Adrenal gland (tissue), 12 donors: ENCODE results near the gene FPGS. TPM values are rescaled to one million over a fixed set of nuclear protein-coding genes. Genes with fewer than 3 reads are reported as not detected.

Source experiments
- DNase-seq, 7 donors: peaks; one replicate each; pipeline ENCODE4 v3.0.0-alpha.2; 2019 to 2020
- H3K27ac ChIP-seq, 5 donors: fragments of 200-600 bp; sonication (generic) in 4 of 5; 1 replicate in 3 of 5; 2 replicates in 2 of 5; pipeline versions ENCODE4 v1.5.1 to v1.8.0; 2016 to 2020; ENCODE audit warnings: mild to moderate bottlenecking in 1 of 5
- H3K27me3 ChIP-seq: fragments of 200-600 bp; 2 replicates; pipeline ENCODE4 v1.8.0; 2021
- H3K36me3 ChIP-seq, 2 donors: fragments of 200-600 bp; replicated peaks in 1 of 2; 1 replicate in 1 of 2; 2 replicates in 1 of 2; pipeline versions ENCODE4 v1.5.1 to v1.8.0; 2018 to 2022
- H3K4me1 ChIP-seq, 2 donors: fragments of 200-600 bp; replicated peaks in 1 of 2; 1 replicate in 1 of 2; 2 replicates in 1 of 2; pipeline versions ENCODE4 v1.5.1 to v1.8.0; 2018 to 2021
- H3K4me3 ChIP-seq, 4 donors: fragments of 200-600 bp; sonication (generic) in 3 of 4; one replicate each; pipeline ENCODE4 v1.5.1; 2016 to 2018
- H3K9me3 ChIP-seq, 3 donors: fragments of 200-600 bp; sonication (generic) in 1 of 3; replicated peaks in 1 of 3; 1 replicate in 2 of 3; 2 replicates in 1 of 3; pipeline versions ENCODE4 v1.5.1 to v1.8.0; 2016 to 2021
- CTCF ChIP-seq, 6 experiments: fragments of 450-650 bp in 4 of 6; fragments of 200-600 bp in 2 of 6; sonication (generic) in 1 of 6; IDR thresholded peaks; 1 replicate in 5 of 6; 2 replicates in 1 of 6; pipeline versions ENCODE4 v1.5.1 to v1.8.0; 2016 to 2021; ENCODE audit warnings: antibody characterized with exemption in 6 of 6, mild to moderate bottlenecking in 2 of 6, moderate library complexity in 1 of 6
- POLR2A ChIP-seq, 2 donors: fragments of 450-650 bp; IDR thresholded peaks; one replicate each; pipeline ENCODE4 v1.6.1; 2017; ENCODE audit warnings: antibody characterized with exemption in 2 of 2, mild to moderate bottlenecking in 2 of 2, moderate library complexity in 1 of 2
- WGBS, 4 donors: extraction: QIAGEN DNeasy Blood & Tissue Kit in 2 of 4; methylation state at CpG; one replicate each; pipeline versions ENCODE4 v1.1.5 to v1.1.7; 2013 to 2017; 5-methylcytosine and 5-hydroxymethylcytosine counted together
- intact Hi-C, 2 donors: fragments of 100-400 bp; cut with DNase I; formaldehyde crosslinking; loops; one replicate each; pipeline versions ENCODE4 v1.14.1 to v1.15.0; 2022 to 2023
- polyA plus RNA-seq, 3 donors: library from polyadenylated mRNA; stranded (reverse); fragments of 200-250 nt in 2 of 3; fragments of 350-450 nt in 1 of 3; fragmentation: Illumina TruSeq in 1 of 3; extraction: RNeasy Lipid Tissue Mini Kit (QIAGEN cat#74804) in 1 of 3; gene quantifications; one replicate each; pipeline ENCODE4 v1.2.3, GENCODE V29; 2013 to 2014
- total RNA-seq, 9 donors: library from RNA; depleted of rRNA in 4 of 9; stranded (reverse); fragments of >200 nt in 4 of 9; fragments of 120-200 nt in 1 of 9; fragmentation: NEBNext Ultra II Directional in 1 of 9; extraction: Animal tissue kit (Norgen Biotek cat#: 25700) in 1 of 9; gene quantifications; one replicate each; pipeline versions ENCODE4 v1.1.0 to v1.2.4, GENCODE V29; 2013 to 2023
- donor health status: healthy with polysubstance abuse.
- donor health status: Bipolar disorder and iron deficiency.
- donor health status: DM: yes; HTN: yes; CAD: no.
- donor health status: DM: no; HTN: no; CAD: no.
- donor health status: DM: no; HTN: no; CAD: no.
- donor health status: DM: yes; HTN: yes; CAD: no.

FPGS gene
- total and polyA plus RNA-seq, 12 donors, result 31.1 to 359 (median 120) TPM

GRCh38 chr9:127794001-127794791, 8.5 kb upstream of the FPGS start:
- no peaks in the 10 kb centered on the region for H3K27me3 ChIP-seq
- DNase-seq, result peak in 4 of 7 donors; percentile 33 to 73 (median 52)
- WGBS, 4 donors, result 58 to 71% (median 62%) methylated on average over 6 to 14 of the region's 14 CpGs
- H3K4me3 ChIP-seq, result no peak overlapping the region
- no peaks in the 10 kb centered on the region for H3K9me3 ChIP-seq
- peaks cover 0 to 39% of the 10 kb centered on the region in 2 donors for H3K36me3 ChIP-seq
- H3K27ac ChIP-seq, result peak overlapping the region in 3 of 5 donors; percentile 1 to 96 (median 79)
- TF ChIP-seq POLR2A (IDR thresholded peaks at IDR 0.05) (no peak), CTCF (IDR thresholded peaks at IDR 0.05) (no peak)
- peaks cover 29 to 64% of the 10 kb centered on the region in 2 donors for H3K4me1 ChIP-seq
- intact Hi-C loops, result no loop called here

GRCh38 chr9:127796225-127796813, 6.4 kb upstream of the FPGS start:
- no peaks in the 10 kb centered on the region for H3K9me3 ChIP-seq
- H3K36me3 ChIP-seq, result peaks cover 0 to 18% of the 10 kb centered on the region in 2 donors
- peak overlapping the region; percentile 48 to 81 (median 76) for H3K27ac ChIP-seq
- TF ChIP-seq POLR2A (IDR thresholded peaks at IDR 0.05) (no peak), CTCF (IDR thresholded peaks at IDR 0.05) (no peak)
- WGBS, 4 donors, result 29 to 52% (median 37%) methylated on average over 8 of the region's 8 CpGs
- no peak overlapping the region for H3K4me3 ChIP-seq
- intact Hi-C loops, result no loop called here
- peak; percentile 65 to 92 (median 89) for DNase-seq
- peaks cover 16 to 47% of the 10 kb centered on the region in 2 donors for H3K4me1 ChIP-seq
- no peaks in the 10 kb centered on the region for H3K27me3 ChIP-seq

GRCh38 chr9:127796852-127797370, 5.8 kb upstream of the FPGS start:
- peak overlapping the region; percentile 48 to 81 (median 76) for H3K27ac ChIP-seq

More at GRCh38 chr9:127796852-127797370, 5.8 kb upstream of the FPGS start:
- TF ChIP-seq POLR2A (IDR thresholded peaks at IDR 0.05) (no peak), CTCF (IDR thresholded peaks at IDR 0.05) (no peak)
- intact Hi-C loops, result no loop called here
- H3K36me3 ChIP-seq, result peaks cover 0 to 12% of the 10 kb centered on the region in 2 donors
- H3K27me3 ChIP-seq, result no peaks in the 10 kb centered on the region
- WGBS, 4 donors, result 52 to 58% (median 54%) methylated on average over 11 of the region's 11 CpGs
- H3K4me3 ChIP-seq, result no peak overlapping the region
- H3K4me1 ChIP-seq, result peaks cover 21 to 53% of the 10 kb centered on the region in 2 donors
- no peaks in the 10 kb centered on the region for H3K9me3 ChIP-seq
- peak in 1 of 7 donors; percentile 14 for DNase-seq
